Peyer's patch (tissue), 4 donors: ENCODE results near the gene SEM1. TPM values are rescaled to one million over a fixed set of nuclear protein-coding genes. Genes with fewer than 3 reads are reported as not detected.

Source experiments
- DNase-seq, 3 donors: peaks; one replicate each; pipeline ENCODE4 v3.0.0-alpha.2; 2017 to 2019
- H3K27ac ChIP-seq, 4 donors: fragments of 200-600 bp; sonication (generic); one replicate each; pipeline ENCODE4 v1.5.1; 2016 to 2019
- H3K27me3 ChIP-seq, 2 donors: fragments of 200-600 bp; sonication (generic); one replicate each; pipeline ENCODE4 v1.5.1; 2019
- H3K36me3 ChIP-seq, 3 donors: fragments of 200-600 bp; sonication (generic); one replicate each; pipeline ENCODE4 v1.5.1; 2016 to 2019
- H3K4me1 ChIP-seq, 4 donors: fragments of 200-600 bp; sonication (generic); one replicate each; pipeline ENCODE4 v1.5.1; 2016 to 2019
- H3K4me3 ChIP-seq, 4 donors: fragments of 200-600 bp; sonication (generic); 1 replicate in 3 of 4; 2 replicates in 1 of 4; pipeline ENCODE4 v1.5.1; 2016 to 2019; ENCODE audit warnings: mild to moderate bottlenecking in 1 of 4
- H3K9me3 ChIP-seq, 4 donors: fragments of 200-600 bp; sonication (generic); one replicate each; pipeline ENCODE4 v1.5.1; 2016 to 2019; ENCODE audit warnings: mild to moderate bottlenecking in 1 of 4
- CTCF ChIP-seq, 6 experiments: fragments of 450-650 bp in 4 of 6; fragments of 200-600 bp in 2 of 6; sonication (generic) in 1 of 6; IDR thresholded peaks; one replicate each; pipeline ENCODE4 v1.5.1; 2017 to 2019; ENCODE audit warnings: antibody characterized with exemption in 6 of 6, mild to moderate bottlenecking in 3 of 6, moderate library complexity in 1 of 6
- POLR2A ChIP-seq, 2 donors: fragments of 450-650 bp; IDR thresholded peaks; one replicate each; pipeline ENCODE4 v1.5.1; 2017; ENCODE audit warnings: antibody characterized with exemption in 2 of 2, mild to moderate bottlenecking in 2 of 2, moderate library complexity in 2 of 2
- total RNA-seq, 4 donors: library from RNA; depleted of rRNA; stranded (reverse); fragments of >200 nt; gene quantifications; one replicate each; pipeline ENCODE4 v1.1.0, GENCODE V29; 2016

SEM1 gene
- total RNA-seq, 4 donors from 2014 or later = 9.2 to 20.0 (median 15.3) TPM

- no peak for TF ChIP-seq POLR2A (IDR thresholded peaks at IDR 0.05)
- no peak for TF ChIP-seq CTCF (IDR thresholded peaks at IDR 0.05)
- H3K9me3 ChIP-seq = no peaks in the 10 kb centered on the region
- no peak overlapping the region for H3K4me3 ChIP-seq
- no peak overlapping the region for H3K27ac ChIP-seq
- H3K27me3 ChIP-seq = no peaks in the 10 kb centered on the region
- peaks cover 0 to 11% (median 0%) of the 10 kb centered on the region in 3 donors for H3K36me3 ChIP-seq
- H3K4me1 ChIP-seq = peaks cover 0 to 6% (median 0%) of the 10 kb centered on the region in 4 donors
- DNase-seq = no peak
Measured at GRCh38 chr7:96685755-96686154, 23.9 kb downstream of the SEM1 start.

- Histone ChIP-seq H3K27ac (no peak overlapping the region), H3K4me1 (peaks cover 0 to 6% (median 0%) of the 10 kb centered on the region in 4 donors), H3K4me3 (no peak overlapping the region), H3K36me3 (peaks cover 0 to 9% (median 0%) of the 10 kb centered on the region in 3 donors), H3K27me3 (no peaks in the 10 kb centered on the region), H3K9me3 (no peaks in the 10 kb centered on the region)
- DNase-seq = no peak
- no peak for TF ChIP-seq POLR2A (IDR thresholded peaks at IDR 0.05)
- no peak for TF ChIP-seq CTCF (IDR thresholded peaks at IDR 0.05)
Measured at GRCh38 chr7:96685353-96685752, 24.3 kb downstream of the SEM1 start.

GRCh38 chr7:96679886-96680285 is 29.8 kb downstream of the SEM1 start:
- TF ChIP-seq POLR2A (IDR thresholded peaks at IDR 0.05) = no peak
- no peak for TF ChIP-seq CTCF (IDR thresholded peaks at IDR 0.05)
- no peaks in the 10 kb centered on the region for H3K9me3 ChIP-seq
- H3K36me3 ChIP-seq = peaks cover 0 to 9% (median 0%) of the 10 kb centered on the region in 3 donors
- no peak for DNase-seq
- no peak overlapping the region for H3K4me3 ChIP-seq
- no peak overlapping the region for H3K27ac ChIP-seq
- H3K27me3 ChIP-seq = no peaks in the 10 kb centered on the region
- H3K4me1 ChIP-seq = no peaks in the 10 kb centered on the region

GRCh38 chr7:96676919-96677318 is 32.7 kb downstream of the SEM1 start:
- TF ChIP-seq CTCF (IDR thresholded peaks at IDR 0.05) (no peak), POLR2A (IDR thresholded peaks at IDR 0.05) (no peak)
- Histone ChIP-seq H3K27me3 (no peaks in the 10 kb centered on the region), H3K4me3 (no peak overlapping the region), H3K27ac (no peak overlapping the region), H3K9me3 (no peaks in the 10 kb centered on the region), H3K4me1 (no peaks in the 10 kb centered on the region), H3K36me3 (peaks cover 0 to 10% (median 0%) of the 10 kb centered on the region in 3 donors)
- no peak for DNase-seq

DNA sequence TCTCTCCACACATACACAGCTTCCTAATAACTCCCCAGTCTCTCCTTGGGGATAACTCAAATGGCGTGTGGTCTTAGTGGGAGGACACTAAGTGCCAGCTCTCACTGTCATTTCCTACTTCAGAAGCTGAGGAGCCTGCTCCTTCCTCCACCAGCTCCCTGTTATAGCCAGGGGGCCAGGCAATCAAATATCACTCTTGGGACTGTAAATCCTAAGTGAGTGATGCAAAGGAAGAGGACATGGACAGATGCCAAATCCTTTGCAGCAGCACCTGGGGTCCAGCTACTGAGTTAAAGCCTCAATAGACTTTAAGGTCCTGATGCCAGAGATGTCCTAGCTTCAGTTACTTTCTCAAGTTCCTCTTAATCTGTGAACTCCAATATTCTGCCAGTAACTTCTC is 34.1 kb downstream of the SEM1 start:
- Histone ChIP-seq H3K27me3 (no peaks in the 10 kb centered on the region), H3K4me1 (no peaks in the 10 kb centered on the region), H3K4me3 (no peak overlapping the region), H3K9me3 (no peaks in the 10 kb centered on the region), H3K27ac (no peak overlapping the region), H3K36me3 (peaks cover 0 to 14% (median 0%) of the 10 kb centered on the region in 3 donors)
- TF ChIP-seq POLR2A (IDR thresholded peaks at IDR 0.05) (no peak), CTCF (IDR thresholded peaks at IDR 0.05) (no peak)
- DNase-seq = no peak

GRCh38 chr7:96674565-96674964 is 35.1 kb downstream of the SEM1 start:
- TF ChIP-seq CTCF (IDR thresholded peaks at IDR 0.05) (no peak), POLR2A (IDR thresholded peaks at IDR 0.05) (no peak)
- Histone ChIP-seq H3K4me1 (no peaks in the 10 kb centered on the region), H3K9me3 (no peaks in the 10 kb centered on the region), H3K27me3 (no peaks in the 10 kb centered on the region), H3K4me3 (no peak overlapping the region), H3K36me3 (peaks cover 0 to 14% (median 0%) of the 10 kb centered on the region in 3 donors), H3K27ac (no peak overlapping the region)
- DNase-seq = no peak
